GM19397 (cell line): ENCODE data around the gene CCDC59.
A peak's percentile ranks its signal among the peaks of the same experiment; 100 is the strongest.
"Not testable (repeated sequence)": the region's sequence is repeated elsewhere in the genome, so short reads cannot be mapped to it uniquely, and the experiment has no call there.

Source experiments
- ATAC-seq: cut with Tn5 transposase; IDR thresholded peaks from one replicate; pipeline ENCODE4 v1.9.1; 2021; ENCODE audit warnings: mild to moderate bottlenecking, moderate library complexity; ENCODE audit not compliant: unreplicated experiment

The CCDC59 gene, protein sequence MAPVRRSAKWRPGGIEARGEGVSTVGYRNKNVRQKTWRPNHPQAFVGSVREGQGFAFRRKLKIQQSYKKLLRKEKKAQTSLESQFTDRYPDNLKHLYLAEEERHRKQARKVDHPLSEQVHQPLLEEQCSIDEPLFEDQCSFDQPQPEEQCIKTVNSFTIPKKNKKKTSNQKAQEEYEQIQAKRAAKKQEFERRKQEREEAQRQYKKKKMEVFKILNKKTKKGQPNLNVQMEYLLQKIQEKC

DNA sequence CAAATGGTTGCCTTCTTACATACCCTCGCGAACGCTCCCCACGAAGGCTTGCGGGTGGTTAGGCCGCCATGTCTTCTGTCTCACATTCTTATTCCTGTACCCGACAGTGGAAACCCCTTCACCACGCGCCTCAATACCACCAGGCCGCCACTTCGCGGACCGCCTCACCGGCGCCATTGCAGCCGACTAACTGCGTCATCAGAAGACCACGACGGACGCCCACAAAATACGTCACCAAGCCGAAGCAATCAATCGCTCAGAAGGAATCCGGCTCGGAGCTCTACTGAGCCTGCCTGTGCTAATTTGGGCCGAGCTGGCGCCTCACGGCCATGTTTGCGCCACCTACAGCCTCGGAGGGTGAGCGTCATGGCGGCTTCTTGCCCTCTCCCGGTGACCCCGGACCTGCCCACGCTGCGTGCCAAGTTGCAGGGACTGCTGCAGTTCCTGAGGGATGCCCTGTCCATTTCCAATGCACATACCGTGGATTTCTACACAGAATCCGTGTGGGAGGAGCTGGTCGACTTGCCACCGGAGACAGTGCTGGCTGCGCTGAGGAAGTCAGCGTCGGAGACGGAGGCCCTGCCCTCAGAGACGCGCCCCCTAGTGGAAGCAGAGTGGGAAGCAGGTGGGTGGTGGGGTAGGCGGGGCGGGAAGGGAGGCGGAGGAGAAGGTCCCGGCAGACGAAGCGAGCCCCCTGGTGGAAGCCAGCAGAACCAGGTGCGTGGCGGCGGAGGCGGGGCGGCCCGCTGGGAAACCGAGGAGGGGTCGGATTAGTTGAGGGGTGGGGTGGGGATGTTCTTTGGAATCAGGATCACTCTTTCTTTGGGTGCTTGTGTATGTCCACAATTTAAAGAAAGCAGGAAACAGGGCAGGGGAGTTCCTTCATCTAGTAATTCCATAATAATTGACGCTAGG is at the start of gene CCDC59, which contains the start of gene METTL25:
CCDC59 (minus strand) TSS at position 188 of the 915 bp plus-strand sequence; CDS start at position 177, 11 bp downstream.
METTL25 (plus strand) TSS at position 330 of the 915 bp plus-strand sequence; CDS start at position 367, 37 bp downstream.
- ATAC-seq, result peak; percentile 96

GRCh38 chr12:82407481-82407880 is 49.3 kb upstream of the CCDC59 start:
- no peak for ATAC-seq

GRCh38 chr12:82406651-82407050 is 48.5 kb upstream of the CCDC59 start:
- ATAC-seq, result no peak

DNA sequence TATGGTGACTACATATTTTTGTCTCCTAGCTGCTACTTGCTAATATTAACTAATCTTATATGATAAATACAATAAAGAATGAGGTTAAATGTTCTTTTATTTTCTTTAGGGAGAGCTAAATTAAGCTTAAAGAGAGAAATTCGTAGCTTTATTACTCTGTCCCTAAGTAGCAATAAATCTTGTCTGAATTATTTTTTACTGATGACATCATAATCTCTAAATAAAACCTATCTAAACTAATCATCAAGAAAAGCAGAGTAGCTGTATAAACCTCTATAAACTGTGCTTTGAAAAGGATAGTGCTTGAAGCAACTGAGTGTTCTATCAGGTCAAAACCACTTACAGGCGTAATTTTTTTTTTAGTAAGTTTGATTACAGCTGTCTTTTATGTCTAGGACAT is 42.6 kb upstream of the CCDC59 start:
- ATAC-seq, result no peak

GRCh38 chr12:82398879-82399278 is 40.7 kb upstream of the CCDC59 start:
- no peak for ATAC-seq

GRCh38 chr12:82383930-82384552 is 25.9 kb upstream of the CCDC59 start:
- ATAC-seq, result no peak

GRCh38 chr12:82378997-82379396 is 20.8 kb upstream of the CCDC59 start:
- ATAC-seq, result no peak

DNA sequence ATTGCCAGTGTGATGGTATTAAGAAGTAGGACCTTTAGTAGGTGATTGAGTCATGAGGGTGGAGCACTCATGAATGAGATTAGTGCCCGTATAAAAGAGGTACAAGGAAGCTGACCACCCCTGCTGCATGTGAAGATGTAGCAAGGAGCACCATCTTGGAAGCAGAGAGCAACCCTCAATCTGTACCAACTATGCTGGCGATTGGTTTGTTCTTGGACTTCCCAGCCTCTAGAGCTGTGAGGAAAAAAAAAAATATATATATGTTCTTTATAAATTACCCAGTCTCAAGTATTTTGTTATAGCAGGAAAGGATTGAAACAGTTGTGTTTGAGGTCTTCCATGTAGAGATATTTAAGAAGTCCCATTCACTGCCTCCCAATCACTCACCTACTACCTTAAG is 17.0 kb upstream of the CCDC59 start:
- ATAC-seq, result no peak

DNA sequence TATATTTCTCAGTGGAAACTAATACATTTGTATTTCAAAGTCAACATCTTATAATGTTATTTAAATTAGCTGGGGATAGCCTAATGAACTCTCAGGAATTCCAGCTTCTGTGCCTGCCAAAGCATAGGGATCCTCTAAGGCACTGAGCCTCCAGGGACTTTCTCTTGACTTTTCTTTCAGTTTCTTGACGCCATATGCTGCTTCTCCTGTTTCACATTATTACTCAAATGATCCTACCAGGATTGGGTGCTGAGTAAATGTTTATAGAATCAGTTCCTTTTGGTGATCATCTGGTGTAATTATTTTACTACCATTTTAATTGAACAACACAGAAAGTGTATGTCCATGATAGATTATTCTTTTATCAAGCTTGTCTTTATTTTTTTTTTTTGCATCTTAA is 8.0 kb upstream of the CCDC59 start:
- no peak for ATAC-seq

GRCh38 chr12:82363990-82364389 is 5.8 kb upstream of the CCDC59 start:
- ATAC-seq, result no peak

GRCh38 chr12:82361461-82361915 is 3.3 kb upstream of the CCDC59 start:
- no peak for ATAC-seq

DNA sequence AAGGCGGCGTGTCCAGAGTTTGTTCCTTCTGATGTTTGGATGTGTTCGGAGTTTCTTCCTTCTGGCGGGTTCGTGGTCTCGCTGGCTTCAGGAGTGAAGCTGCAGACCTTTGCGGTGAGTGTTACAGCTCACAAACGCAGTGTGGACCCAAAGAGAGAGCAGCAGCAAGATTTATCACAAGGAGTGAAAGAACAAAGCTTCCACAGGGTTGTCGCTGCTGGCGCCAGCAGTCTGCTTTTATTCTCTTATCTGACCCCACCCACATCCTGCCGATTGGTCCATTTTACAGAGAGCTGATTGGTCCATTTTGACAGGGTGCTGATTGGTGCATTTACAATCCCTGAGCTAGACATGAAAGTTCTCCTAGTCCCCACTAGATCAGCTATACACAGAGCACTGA is 2.6 kb upstream of the CCDC59 start:
- not testable (repeated sequence) for ATAC-seq

GRCh38 chr12:82359115-82359478 is 910 bp upstream of the CCDC59 start:
- no peak for ATAC-seq

- no peak for ATAC-seq
Measured at GRCh38 chr12:82357845-82358199, 365 bp downstream of the CCDC59 start.

DNA sequence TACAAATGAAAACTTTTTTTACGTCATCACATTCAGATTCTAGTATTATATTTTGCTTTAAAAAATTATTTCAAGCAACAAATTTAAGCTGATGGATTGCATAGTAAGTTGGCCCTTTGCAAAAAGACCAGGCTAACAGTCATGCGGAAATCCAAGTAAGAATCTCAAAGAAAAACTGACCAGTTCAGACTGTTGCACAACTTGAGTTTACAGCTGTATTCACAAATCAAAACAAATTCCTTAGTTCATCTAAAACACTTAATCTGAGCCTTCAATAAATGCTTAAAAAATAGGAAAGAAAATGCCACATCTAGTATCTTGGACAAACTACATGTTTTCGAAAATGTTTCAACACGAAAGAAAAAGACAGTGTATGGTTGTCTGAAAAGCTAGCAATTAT is 847 bp downstream of the CCDC59 start:
- ATAC-seq, result no peak

DNA sequence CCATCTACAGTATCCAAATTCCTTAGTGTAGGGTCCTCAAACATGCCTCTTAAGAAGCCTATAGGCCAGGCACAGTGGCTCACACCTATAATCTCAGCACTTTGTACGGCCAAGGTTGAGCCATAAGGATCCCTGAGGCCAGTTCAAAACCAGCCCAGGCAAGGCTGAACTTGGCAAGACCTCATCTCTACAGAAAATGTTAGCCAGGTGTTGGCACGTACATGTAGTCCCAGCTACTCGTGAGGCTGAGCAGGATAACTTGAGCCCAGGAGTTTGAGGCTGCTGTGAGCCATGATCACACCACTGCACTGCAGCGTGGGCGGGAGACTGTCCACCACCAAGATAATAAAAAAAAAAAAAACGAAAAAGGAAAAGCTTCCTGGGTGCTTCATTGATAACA is 6.8 kb downstream of the CCDC59 start:
- no peak for ATAC-seq

- ATAC-seq, result no peak
Measured at GRCh38 chr12:82350161-82350560, 8.0 kb downstream of the CCDC59 start.

GRCh38 chr12:82329508-82329907 is 28.7 kb downstream of the CCDC59 start:
- ATAC-seq, result no peak

- ATAC-seq, result no peak
Measured at GRCh38 chr12:82327861-82328260, 30.3 kb downstream of the CCDC59 start.

GRCh38 chr12:82326905-82327503 is 31.2 kb downstream of the CCDC59 start:
- ATAC-seq, result no peak
